NCI-H1105 treated with DMSO at 0.1 percent for 48 hours (cell line): Measurements from ENCODE around the gene HBE1.
A peak's percentile ranks its signal among the peaks of the same experiment; 100 is the strongest.

Experiments
- DNase-seq: peaks from one replicate; lab custom pipeline; 2025; lab: John Stamatoyannopoulos, UW

HBE1 gene

DNA sequence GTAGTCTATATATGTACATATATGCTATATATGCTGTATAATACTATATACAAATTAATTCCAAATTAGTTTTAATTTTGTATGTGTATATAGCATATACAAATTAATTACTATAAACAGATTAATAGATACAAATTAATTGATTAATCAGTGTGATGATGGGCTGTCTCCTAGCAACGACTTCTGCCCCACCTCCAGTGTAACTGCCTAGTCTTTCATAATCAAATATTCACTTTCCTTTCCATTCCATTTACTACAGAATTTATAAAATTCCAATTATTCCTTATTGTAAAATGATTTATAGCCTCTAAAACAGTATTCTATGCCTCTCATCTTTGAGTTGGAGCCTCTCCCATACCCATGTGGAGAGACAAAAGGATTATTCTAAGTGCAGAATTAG lies 36.4 kb downstream of the HBE1 start:
- DNase-seq, result no peak

DNA sequence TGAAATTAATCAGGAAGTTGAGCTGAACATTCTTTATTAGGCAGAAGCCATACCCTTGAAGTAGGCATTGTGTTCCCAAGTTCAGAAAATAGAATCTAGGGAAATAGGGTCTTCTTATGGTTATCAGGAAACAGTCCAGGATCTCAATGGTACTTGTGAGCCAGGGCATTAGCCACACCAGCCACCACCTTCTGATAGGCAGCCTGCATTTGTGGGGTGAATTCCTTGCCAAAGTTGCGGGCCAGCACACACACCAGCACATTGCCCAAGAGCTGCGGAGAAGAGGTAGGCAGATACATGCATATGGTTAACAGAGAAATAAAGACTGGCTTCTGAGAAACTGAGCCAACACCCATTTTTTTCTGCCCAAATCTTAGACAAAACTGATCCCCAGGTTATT lies 36.9 kb downstream of the HBE1 start:
- DNase-seq, result no peak

DNA sequence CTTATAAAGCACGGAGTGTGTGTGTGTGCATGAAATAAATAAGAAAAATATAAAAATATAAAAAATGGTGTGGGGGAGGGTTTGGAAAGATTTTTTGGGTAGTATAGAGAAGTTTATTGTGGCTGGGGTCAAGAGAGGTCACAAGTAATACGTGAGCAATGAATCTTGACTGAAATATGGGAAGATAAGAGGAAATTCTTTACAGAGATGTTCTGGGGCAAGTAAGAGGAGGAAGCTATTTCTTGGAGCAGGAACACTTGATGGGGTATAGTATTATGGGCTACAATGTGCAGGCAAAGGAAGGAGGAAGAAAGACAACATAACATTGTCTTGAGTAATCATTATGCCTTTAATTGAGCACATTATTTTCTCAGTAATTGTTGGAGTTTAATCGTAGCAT lies 37.6 kb downstream of the HBE1 start:
- DNase-seq, result no peak

DNA sequence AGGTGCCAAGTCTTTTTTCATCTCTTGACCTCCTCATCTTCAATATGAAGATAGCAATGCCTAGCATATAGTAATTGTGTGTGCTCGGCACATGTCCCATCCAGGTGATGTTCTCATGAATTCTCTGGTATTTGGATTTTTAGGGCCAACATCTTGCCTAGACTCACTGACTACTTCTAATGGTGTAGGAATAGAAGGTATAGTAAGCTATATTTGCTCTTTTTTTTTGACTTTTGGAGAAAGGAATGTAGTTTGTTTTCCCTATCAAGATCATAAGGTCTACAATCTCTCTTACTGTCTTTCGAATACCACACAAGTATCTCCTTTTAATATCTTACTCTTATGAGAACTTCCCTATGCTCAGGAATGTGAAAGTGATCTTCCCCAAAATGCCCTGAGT lies 38.6 kb downstream of the HBE1 start:
- DNase-seq, result no peak

DNA sequence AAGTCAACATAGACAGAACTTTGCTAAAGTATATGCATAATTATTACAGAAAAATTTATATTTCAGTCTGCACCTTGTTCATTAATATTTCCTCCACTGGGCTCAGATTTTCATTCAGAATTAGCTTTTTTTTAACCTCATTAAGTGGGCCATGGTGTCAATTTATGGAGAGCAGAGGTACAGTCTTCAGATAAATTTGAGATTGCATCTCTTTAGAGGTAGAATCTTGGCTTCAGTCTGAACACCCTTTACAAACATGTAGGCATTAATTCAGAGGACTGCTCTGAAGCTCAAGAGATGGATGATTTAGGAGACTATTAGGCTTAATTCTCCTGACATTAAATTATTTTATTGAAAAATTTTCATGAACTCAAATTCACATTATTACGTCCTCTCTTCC lies 39.5 kb downstream of the HBE1 start:
- no peak for DNase-seq

DNA sequence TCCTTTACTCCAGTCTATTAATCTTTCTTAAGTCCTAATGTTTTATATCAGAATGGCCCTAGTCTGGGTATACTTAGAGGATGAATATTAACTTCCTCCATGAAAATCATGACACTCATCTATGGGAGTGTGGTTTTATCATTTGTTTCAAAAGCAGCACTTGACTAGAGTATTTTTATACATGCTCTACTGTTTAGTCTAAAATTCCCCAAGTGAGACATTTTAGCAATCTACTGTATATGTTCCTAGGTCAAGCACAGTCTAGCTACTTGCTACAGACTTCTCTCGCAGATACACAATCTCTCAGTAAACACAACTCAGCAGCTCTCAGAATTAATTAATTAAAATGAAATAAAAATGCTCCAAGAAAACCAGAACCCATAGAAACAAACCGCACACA lies 39.9 kb downstream of the HBE1 start:
- DNase-seq, result no peak

DNA sequence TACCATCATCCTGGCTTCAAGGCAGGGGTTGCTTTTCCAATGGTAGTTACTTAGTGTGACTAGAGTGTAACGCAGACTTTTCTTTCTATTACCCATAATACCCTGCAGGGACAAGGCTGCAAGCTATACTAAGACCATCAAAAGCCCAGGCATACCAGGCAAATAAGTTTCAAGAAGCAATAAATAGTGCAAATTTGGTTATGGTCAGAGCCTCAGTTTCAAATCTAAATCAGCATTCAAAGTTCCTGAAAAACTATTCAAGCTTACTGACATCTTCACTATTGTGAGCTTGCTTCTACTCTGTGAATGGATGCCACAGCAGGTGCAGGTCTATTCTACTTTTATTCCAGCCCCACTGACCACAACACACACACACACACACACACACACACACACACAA lies 40.4 kb downstream of the HBE1 start:
- DNase-seq, result no peak

DNA sequence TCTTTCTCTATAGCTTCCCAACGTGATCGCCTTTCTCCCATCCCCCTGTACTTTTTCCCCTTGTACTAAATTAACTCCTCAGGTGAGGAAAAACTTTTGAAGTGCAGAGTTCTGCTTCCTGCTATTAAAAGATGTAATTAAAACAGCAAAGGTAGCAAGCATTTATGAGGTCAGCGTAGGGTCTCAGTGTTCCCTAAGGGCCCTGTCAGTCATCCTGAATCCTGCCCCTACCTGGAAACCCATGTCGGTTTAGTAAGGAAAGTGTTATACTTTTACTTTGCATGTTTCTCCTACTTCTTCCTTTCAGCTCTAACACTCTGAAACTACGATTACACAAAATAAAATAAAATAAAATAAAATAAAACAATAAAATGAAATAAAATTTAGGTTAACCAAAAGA lies 41.6 kb downstream of the HBE1 start:
- no peak for DNase-seq

DNA sequence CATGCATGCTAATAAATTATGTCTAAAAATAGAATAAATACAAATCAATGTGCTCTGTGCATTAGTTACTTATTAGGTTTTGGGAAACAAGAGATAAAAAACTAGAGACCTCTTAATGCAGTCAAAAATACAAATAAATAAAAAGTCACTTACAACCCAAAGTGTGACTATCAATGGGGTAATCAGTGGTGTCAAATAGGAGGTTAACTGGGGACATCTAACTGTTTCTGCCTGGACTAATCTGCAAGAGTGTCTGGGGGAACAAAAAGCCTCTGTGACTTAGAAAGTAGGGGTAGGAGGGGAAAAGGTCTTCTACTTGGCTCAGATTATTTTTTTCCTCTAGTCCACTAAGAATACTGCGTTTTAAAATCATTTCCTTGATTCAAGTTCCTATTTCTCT lies 42.1 kb downstream of the HBE1 start:
- DNase-seq, result no peak

DNA sequence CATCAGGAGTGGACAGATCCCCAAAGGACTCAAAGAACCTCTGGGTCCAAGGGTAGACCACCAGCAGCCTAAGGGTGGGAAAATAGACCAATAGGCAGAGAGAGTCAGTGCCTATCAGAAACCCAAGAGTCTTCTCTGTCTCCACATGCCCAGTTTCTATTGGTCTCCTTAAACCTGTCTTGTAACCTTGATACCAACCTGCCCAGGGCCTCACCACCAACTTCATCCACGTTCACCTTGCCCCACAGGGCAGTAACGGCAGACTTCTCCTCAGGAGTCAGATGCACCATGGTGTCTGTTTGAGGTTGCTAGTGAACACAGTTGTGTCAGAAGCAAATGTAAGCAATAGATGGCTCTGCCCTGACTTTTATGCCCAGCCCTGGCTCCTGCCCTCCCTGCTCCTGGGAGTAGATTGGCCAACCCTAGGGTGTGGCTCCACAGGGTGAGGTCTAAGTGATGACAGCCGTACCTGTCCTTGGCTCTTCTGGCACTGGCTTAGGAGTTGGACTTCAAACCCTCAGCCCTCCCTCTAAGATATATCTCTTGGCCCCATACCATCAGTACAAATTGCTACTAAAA lies 42.9 kb downstream of the HBE1 start, which contains the start of gene HBB:
Gene HBB, minus strand, starts transcription at position 340 of the 579 bp plus-strand sequence. Its CDS starts 50 bp downstream, at position 290.
- DNase-seq, result peak; percentile 35

DNA sequence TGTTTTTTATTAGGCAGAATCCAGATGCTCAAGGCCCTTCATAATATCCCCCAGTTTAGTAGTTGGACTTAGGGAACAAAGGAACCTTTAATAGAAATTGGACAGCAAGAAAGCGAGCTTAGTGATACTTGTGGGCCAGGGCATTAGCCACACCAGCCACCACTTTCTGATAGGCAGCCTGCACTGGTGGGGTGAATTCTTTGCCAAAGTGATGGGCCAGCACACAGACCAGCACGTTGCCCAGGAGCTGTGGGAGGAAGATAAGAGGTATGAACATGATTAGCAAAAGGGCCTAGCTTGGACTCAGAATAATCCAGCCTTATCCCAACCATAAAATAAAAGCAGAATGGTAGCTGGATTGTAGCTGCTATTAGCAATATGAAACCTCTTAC lies 44.3 kb downstream of the HBE1 start:
- DNase-seq, result no peak

DNA sequence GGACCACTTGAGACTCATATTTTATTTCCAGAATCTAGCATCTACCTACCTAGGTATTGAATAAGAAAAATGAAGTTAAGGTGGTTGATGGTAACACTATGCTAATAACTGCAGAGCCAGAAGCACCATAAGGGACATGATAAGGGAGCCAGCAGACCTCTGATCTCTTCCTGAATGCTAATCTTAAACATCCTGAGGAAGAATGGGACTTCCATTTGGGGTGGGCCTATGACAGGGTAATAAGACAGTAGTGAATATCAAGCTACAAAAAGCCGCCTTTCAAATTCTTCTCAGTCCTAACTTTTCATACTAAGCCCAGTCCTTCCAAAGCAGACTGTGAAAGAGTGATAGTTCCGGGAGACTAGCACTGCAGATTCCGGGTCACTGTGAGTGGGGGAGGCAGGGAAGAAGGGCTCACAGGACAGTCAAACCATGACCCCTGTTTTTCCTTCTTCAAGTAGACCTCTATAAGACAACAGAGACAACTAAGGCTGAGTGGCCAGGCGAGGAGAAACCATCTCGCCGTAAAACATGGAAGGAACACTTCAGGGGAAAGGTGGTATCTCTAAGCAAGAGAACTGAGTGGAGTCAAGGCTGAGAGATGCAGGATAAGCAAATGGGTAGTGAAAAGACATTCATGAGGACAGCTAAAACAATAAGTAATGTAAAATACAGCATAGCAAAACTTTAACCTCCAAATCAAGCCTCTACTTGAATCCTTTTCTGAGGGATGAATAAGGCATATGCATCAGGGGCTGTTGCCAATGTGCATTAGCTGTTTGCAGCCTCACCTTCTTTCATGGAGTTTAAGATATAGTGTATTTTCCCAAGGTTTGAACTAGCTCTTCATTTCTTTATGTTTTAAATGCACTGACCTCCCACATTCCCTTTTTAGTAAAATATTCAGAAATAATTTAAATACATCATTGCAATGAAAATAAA lies 44.9 kb downstream of the HBE1 start:
- DNase-seq, result no peak

DNA sequence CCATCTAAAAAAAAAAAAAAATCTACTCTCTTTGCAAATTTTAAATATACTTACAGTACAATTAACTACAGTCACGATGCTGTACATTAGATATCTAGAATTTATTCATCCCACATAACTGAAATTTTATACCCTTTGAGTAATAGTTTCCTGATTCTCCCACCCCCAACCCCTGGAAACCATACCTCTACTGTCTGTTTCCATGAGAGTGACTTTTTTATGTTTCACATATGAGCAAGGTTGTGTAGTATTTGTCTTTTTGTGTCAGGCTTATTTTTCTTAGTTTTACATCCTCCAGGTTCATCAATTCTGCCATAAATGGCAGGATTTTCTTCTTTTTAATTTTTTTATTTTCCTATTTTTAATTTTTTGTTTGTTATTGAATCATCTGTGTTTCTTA lies 46.1 kb downstream of the HBE1 start:
- no peak for DNase-seq

DNA sequence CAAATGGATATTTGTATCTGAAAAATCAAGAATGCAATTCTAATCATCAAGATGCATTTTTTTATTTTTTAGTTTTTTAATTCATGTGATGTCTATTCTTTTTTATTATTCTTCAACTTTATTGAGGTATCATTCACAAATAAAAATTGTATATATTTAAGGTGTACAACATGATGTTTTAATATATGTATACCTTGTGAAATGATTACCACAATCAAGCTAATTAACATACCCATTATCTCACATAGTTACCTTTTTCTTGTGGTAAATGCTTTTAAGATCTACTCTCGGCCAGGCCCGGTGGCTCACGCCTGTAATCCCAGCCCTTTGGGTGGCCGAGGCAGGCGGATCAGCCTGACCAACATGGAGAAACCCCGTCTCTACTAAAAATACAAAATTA lies 46.6 kb downstream of the HBE1 start:
- no peak for DNase-seq
